ENCODE results near the gene DCTD.
"Not testable (repeated sequence)": the region's sequence is repeated elsewhere in the genome, so short reads cannot be mapped to it uniquely, and the experiment has no call there.

The DCTD gene

GRCh38 chr4:182920676-182921075, 3.5 kb upstream of the DCTD start:
- DNase-seq: no peak

- DNase-seq: no peak
Measured at GRCh38 chr4:182918791-182919302, 1.7 kb upstream of the DCTD start.

GRCh38 chr4:182918044-182918607, 940 bp upstream of the DCTD start:
- no peak for DNase-seq

GRCh38 chr4:182916483-182917181, 554 bp downstream of the DCTD start:
- DNase-seq: peak; percentile 84

GRCh38 chr4:182914357-182914756, 2.8 kb downstream of the DCTD start:
- DNase-seq: no peak

- DNase-seq: no peak
Measured at GRCh38 chr4:182913621-182914020, 3.6 kb downstream of the DCTD start.

- no peak for DNase-seq
Measured at GRCh38 chr4:182913036-182913435, 4.2 kb downstream of the DCTD start.

GRCh38 chr4:182908124-182908523, 9.1 kb downstream of the DCTD start:
- no peak for DNase-seq

- DNase-seq: no peak
Measured at GRCh38 chr4:182907396-182907795, 9.8 kb downstream of the DCTD start.

GRCh38 chr4:182906786-182907185, 10.4 kb downstream of the DCTD start:
- no peak for DNase-seq

GRCh38 chr4:182905038-182905437, 12.1 kb downstream of the DCTD start:
- no peak for DNase-seq

GRCh38 chr4:182904211-182904761, 12.9 kb downstream of the DCTD start:
- DNase-seq: no peak

- DNase-seq: no peak
Measured at GRCh38 chr4:182903013-182903412, 14.2 kb downstream of the DCTD start.

GRCh38 chr4:182901337-182901736, 15.8 kb downstream of the DCTD start:
- DNase-seq: no peak

- not testable (repeated sequence) for DNase-seq
Measured at GRCh38 chr4:182900021-182900420, 17.2 kb downstream of the DCTD start.

- DNase-seq: no peak
Measured at GRCh38 chr4:182898479-182898799, 18.7 kb downstream of the DCTD start.

- DNase-seq: no peak
Measured at GRCh38 chr4:182897601-182898478, 19.3 kb downstream of the DCTD start.

- DNase-seq: peak; percentile 43
Measured at GRCh38 chr4:182896421-182896820, 20.8 kb downstream of the DCTD start.

- DNase-seq: peak; percentile 40
Measured at GRCh38 chr4:182895791-182896292, 21.3 kb downstream of the DCTD start.

GRCh38 chr4:182894681-182895275, 22.4 kb downstream of the DCTD start:
- DNase-seq: peak; percentile 40

- no peak for DNase-seq
Measured at GRCh38 chr4:182893474-182894080, 23.6 kb downstream of the DCTD start.

- no peak for DNase-seq
Measured at GRCh38 chr4:182893047-182893446, 24.1 kb downstream of the DCTD start.

All from activated CD8-positive, alpha-beta memory T cell treated with anti-CD3 and anti-CD28 coated beads for 24 hours (primary cell).